Spleen (tissue), 11 donors: ENCODE results near the gene SEBOX. TPM values are rescaled to one million over a fixed set of nuclear protein-coding genes. Genes with fewer than 3 reads are reported as not detected.
A peak's percentile ranks its signal among the peaks of the same experiment; 100 is the strongest.

Experiments used
- DNase-seq: peaks from one replicate; pipeline ENCODE4 v3.0.0-alpha.2; 2020
- H3K27ac ChIP-seq, 8 donors: fragments of 200-600 bp; sonication (generic) in 7 of 8; 1 replicate in 4 of 8; 2 replicates in 4 of 8; pipeline versions ENCODE4 v1.5.0 to v1.8.0; 2016 to 2021; ENCODE audit warnings: inconsistent platforms in 4 of 8, mild to moderate bottlenecking in 4 of 8, moderate library complexity in 1 of 8
- H3K27me3 ChIP-seq, 7 donors: fragments of 200-600 bp; sonication (generic) in 6 of 7; replicated peaks in 1 of 7; 1 replicate in 4 of 7; 2 replicates in 3 of 7; pipeline versions ENCODE4 v1.5.0 to v1.8.0; 2016 to 2021; ENCODE audit warnings: inconsistent platforms in 3 of 7, mild to moderate bottlenecking in 1 of 7
- H3K36me3 ChIP-seq, 6 donors: fragments of 200-600 bp; sonication (generic) in 5 of 6; 1 replicate in 4 of 6; 2 replicates in 2 of 6; pipeline versions ENCODE4 v1.5.0 to v1.8.0; 2016 to 2021; ENCODE audit warnings: inconsistent platforms in 2 of 6
- H3K4me1 ChIP-seq, 6 donors: fragments of 200-600 bp; sonication (generic) in 5 of 6; 1 replicate in 3 of 6; 2 replicates in 3 of 6; pipeline versions ENCODE4 v1.5.0 to v1.8.0; 2016 to 2021; ENCODE audit warnings: inconsistent platforms in 3 of 6
- H3K4me3 ChIP-seq, 8 donors: fragments of 200-600 bp; sonication (generic) in 7 of 8; 1 replicate in 4 of 8; 2 replicates in 4 of 8; pipeline versions ENCODE4 v1.5.0 to v1.8.0; 2016 to 2021; ENCODE audit warnings: inconsistent platforms in 4 of 8, mild to moderate bottlenecking in 4 of 8, moderate library complexity in 2 of 8
- H3K9me3 ChIP-seq, 8 donors: fragments of 200-600 bp; sonication (generic) in 7 of 8; 1 replicate in 4 of 8; 2 replicates in 4 of 8; pipeline versions ENCODE4 v1.5.0 to v1.8.0; 2016 to 2021; ENCODE audit warnings: inconsistent platforms in 4 of 8
- CTCF ChIP-seq, 11 experiments: fragments of 200-600 bp in 7 of 11; fragments of 450-650 bp in 4 of 11; sonication (generic) in 4 of 11; IDR thresholded peaks in 8 of 11; conservative IDR thresholded peaks in 3 of 11; 1 replicate in 7 of 11; 2 replicates in 4 of 11; pipeline versions ENCODE4 v1.4.0 to v1.8.0; 2016 to 2021; ENCODE audit warnings: antibody characterized with exemption in 11 of 11, inconsistent platforms in 4 of 11, mild to moderate bottlenecking in 1 of 11
- POLR2A ChIP-seq, 3 donors: fragments of 450-650 bp; IDR thresholded peaks; one replicate each; pipeline ENCODE4 v1.5.1; 2017; ENCODE audit warnings: antibody characterized with exemption in 3 of 3, mild to moderate bottlenecking in 1 of 3
- POLR2AphosphoS5 ChIP-seq, 3 donors: sonication (generic); formaldehyde crosslinking; IDR thresholded peaks; one replicate each; pipeline ENCODE4 v1.5.1; 2017; ENCODE audit warnings: antibody characterized with exemption in 3 of 3
- WGBS, 5 donors: extraction: QIAGEN DNeasy Blood & Tissue Kit in 3 of 5; methylation state at CpG; one replicate each; pipeline versions ENCODE4 v1.1.5 to v1.1.7; 2013 to 2018; 5-methylcytosine and 5-hydroxymethylcytosine counted together
- intact Hi-C: fragments of 100-400 bp; cut with DNase I; formaldehyde crosslinking; loops from one replicate; pipeline ENCODE4 v1.15.0; 2023; ENCODE audit warnings: low total_unique reads
- polyA plus RNA-seq, 3 donors: library from polyadenylated mRNA; stranded (reverse); fragments of 200-250 nt; gene quantifications; one replicate each; pipeline ENCODE4 v1.2.1, GENCODE V29; 2013
- total RNA-seq, 7 donors: library from RNA; depleted of rRNA in 3 of 7; stranded (reverse); fragments of >200 nt in 3 of 7; fragmentation: NEBNext Ultra II Directional in 4 of 7; extraction: Animal tissue kit (Norgen Biotek cat#: 25700) in 4 of 7; gene quantifications; one replicate each; pipeline versions ENCODE4 v1.1.0 to v1.2.1, GENCODE V29; 2016 to 2021
- donor health status: healthy with polysubstance abuse.
- donor health status: DM: no; HTN: no; CAD: no; lungs with moderate emphysema.
- donor health status: DM: no; HTN: no; CAD: no.
- donor health status: Bipolar disorder and iron deficiency.
- donor health status: healthy.
- donor health status: DM: no; HTN: no; CAD: no.
- donor health status: DM: yes; HTN: yes; CAD: no.

The SEBOX gene
- total and polyA plus RNA-seq, 10 donors, result not detected

- H3K36me3 ChIP-seq, result peaks cover 11 to 67% (median 59%) of the 10 kb centered on the region in 6 donors
- no peaks in the 10 kb centered on the region for H3K27me3 ChIP-seq
- TF ChIP-seq CTCF (IDR thresholded peaks at IDR 0.05 in 8 of 11, conservative IDR thresholded peaks at IDR 0.05 in 3 of 11) (peak in 7 of 11 experiments; percentile 12 to 53 (median 32)), POLR2AphosphoS5 (IDR thresholded peaks at IDR 0.05) (peak; percentile 98 to 99 (median 98)), POLR2A (IDR thresholded peaks at IDR 0.05) (peak; percentile 5 to 87 (median 83))
- peaks cover 18 to 44% (median 33%) of the 10 kb centered on the region in 6 donors for H3K4me1 ChIP-seq
- intact Hi-C loops, result no loop called here
- H3K9me3 ChIP-seq, result no peaks in the 10 kb centered on the region
- peak within 1 kb of the TSS; percentile 87 to 95 (median 91) for H3K27ac ChIP-seq
- peak within 1 kb of the TSS; percentile 71 to 95 (median 91) for H3K4me3 ChIP-seq
- WGBS, 5 donors, result 0 to 1% (median 0%) methylated on average over 28 to 80 of the region's 80 CpGs
- DNase-seq, result peak; percentile 98
Measured at GRCh38 chr17:28357061-28357900, 7.7 kb downstream of the SEBOX start, which contains the start of gene POLDIP2. TSS of gene POLDIP2 (minus strand) at chr17:28357527. CDS start at chr17:28357448, 79 bp downstream.

- intact Hi-C loops, result no loop called here
- H3K4me3 ChIP-seq, result no peak overlapping the region
- no peaks in the 10 kb centered on the region for H3K9me3 ChIP-seq
Measured at GRCh38 chr17:28350271-28350670, 14.7 kb downstream of the SEBOX start.

GRCh38 chr17:28348979-28349378, 16.0 kb downstream of the SEBOX start:
- no peak for DNase-seq
- WGBS, 5 donors, result 60 to 97% (median 76%) methylated on average over 1 to 3 of the region's 3 CpGs; no CpG with 5 or more reads in 1 of the 5 donors
- H3K9me3 ChIP-seq, result no peaks in the 10 kb centered on the region
- H3K36me3 ChIP-seq, result peaks cover 0 to 100% (median 95%) of the 10 kb centered on the region in 6 donors
- H3K27ac ChIP-seq, result peak overlapping the region in 5 of 8 donors; percentile 53 to 98 (median 96)
- no peaks in the 10 kb centered on the region for H3K27me3 ChIP-seq
- TF ChIP-seq POLR2A (IDR thresholded peaks at IDR 0.05) (no peak), POLR2AphosphoS5 (IDR thresholded peaks at IDR 0.05) (peak in 1 of 3 donors; percentile 37), CTCF (IDR thresholded peaks at IDR 0.05 in 8 of 11, conservative IDR thresholded peaks at IDR 0.05 in 3 of 11) (no peak)
- no peak overlapping the region for H3K4me3 ChIP-seq
- H3K4me1 ChIP-seq, result peaks cover 0 to 53% (median 27%) of the 10 kb centered on the region in 6 donors
- intact Hi-C loops, result no loop called here

More at GRCh38 chr17:28350271-28350670, 14.7 kb downstream of the SEBOX start:
- H3K36me3 ChIP-seq, result peaks cover 0 to 100% (median 89%) of the 10 kb centered on the region in 6 donors
- H3K27me3 ChIP-seq, result no peaks in the 10 kb centered on the region
- DNase-seq, result no peak
- peaks cover 0 to 49% (median 24%) of the 10 kb centered on the region in 6 donors for H3K4me1 ChIP-seq
- H3K27ac ChIP-seq, result peak overlapping the region in 2 of 8 donors; percentile 53 to 98
- no peak for TF ChIP-seq CTCF (IDR thresholded peaks at IDR 0.05 in 8 of 11, conservative IDR thresholded peaks at IDR 0.05 in 3 of 11)
- TF ChIP-seq POLR2AphosphoS5 (IDR thresholded peaks at IDR 0.05), result peak in 1 of 3 donors; percentile 22
- WGBS, 5 donors, result 90 to 97% (median 93%) methylated on average over 7 of the region's 7 CpGs
